ENCODE results near the gene PGA5. TPM values are rescaled to one million over a fixed set of nuclear protein-coding genes. Genes with fewer than 3 reads are reported as not detected.
A peak's percentile ranks its signal among the peaks of the same experiment; 100 is the strongest.
"Not testable (repeated sequence)": the region's sequence is repeated elsewhere in the genome, so short reads cannot be mapped to it uniquely, and the experiment has no call there.

The PGA5 gene
- polyA plus RNA-seq, 1 donor: 1.1 TPM

GRCh38 chr11:61226457-61227137, 14.4 kb upstream of the PGA5 start:
- DNase-seq: not testable (repeated sequence)

- not testable (repeated sequence) for DNase-seq
Observed at GRCh38 chr11:61229458-61229857, 11.5 kb upstream of the PGA5 start.

- DNase-seq: not testable (repeated sequence)
Observed at GRCh38 chr11:61231033-61231432, 9.9 kb upstream of the PGA5 start.

- not testable (repeated sequence) for DNase-seq
Observed at GRCh38 chr11:61231585-61231984, 9.4 kb upstream of the PGA5 start.

GRCh38 chr11:61232548-61233145, 8.3 kb upstream of the PGA5 start:
- DNase-seq: not testable (repeated sequence)

GRCh38 chr11:61237130-61237529, 3.8 kb upstream of the PGA5 start:
- DNase-seq: not testable (repeated sequence)

- DNase-seq: not testable (repeated sequence)
Observed at GRCh38 chr11:61240288-61240687, 687 bp upstream of the PGA5 start.

- not testable (repeated sequence) for DNase-seq
Observed at GRCh38 chr11:61241526-61241925, 551 bp downstream of the PGA5 start.

- not testable (repeated sequence) for DNase-seq
Observed at GRCh38 chr11:61245284-61245964, 4.4 kb downstream of the PGA5 start.

- DNase-seq: not testable (repeated sequence)
Observed at GRCh38 chr11:61248071-61248470, 7.1 kb downstream of the PGA5 start.

- DNase-seq: not testable (repeated sequence)
Observed at GRCh38 chr11:61249201-61249600, 8.2 kb downstream of the PGA5 start.

- peak; percentile 77 for DNase-seq
Observed at GRCh38 chr11:61250796-61251765, 10.1 kb downstream of the PGA5 start.

GRCh38 chr11:61252332-61252731, 11.4 kb downstream of the PGA5 start:
- DNase-seq: not testable (repeated sequence)

GRCh38 chr11:61254403-61255025, 13.5 kb downstream of the PGA5 start:
- no peak for DNase-seq

- no peak for DNase-seq
Observed at GRCh38 chr11:61256710-61257482, 15.9 kb downstream of the PGA5 start.

- DNase-seq: no peak
Observed at GRCh38 chr11:61258546-61258945, 17.6 kb downstream of the PGA5 start.

- DNase-seq: no peak
Observed at GRCh38 chr11:61259363-61259762, 18.4 kb downstream of the PGA5 start.

GRCh38 chr11:61264371-61264770, 23.4 kb downstream of the PGA5 start:
- no peak for DNase-seq

- DNase-seq: no peak
Observed at GRCh38 chr11:61264795-61265194, 23.8 kb downstream of the PGA5 start.

GRCh38 chr11:61265357-61265756, 24.4 kb downstream of the PGA5 start:
- no peak for DNase-seq

GRCh38 chr11:61266602-61267001, 25.6 kb downstream of the PGA5 start:
- DNase-seq: no peak
